Peyer's patch (tissue), 4 donors: ENCODE results near the gene MESP2. TPM values are rescaled to one million over a fixed set of nuclear protein-coding genes. Genes with fewer than 3 reads are reported as not detected.
A peak's percentile ranks its signal among the peaks of the same experiment; 100 is the strongest.

Experiments
- DNase-seq, 3 donors: peaks; one replicate each; pipeline ENCODE4 v3.0.0-alpha.2; 2017 to 2019
- H3K27ac ChIP-seq, 4 donors: fragments of 200-600 bp; sonication (generic); one replicate each; pipeline ENCODE4 v1.5.1; 2016 to 2019
- H3K27me3 ChIP-seq, 2 donors: fragments of 200-600 bp; sonication (generic); one replicate each; pipeline ENCODE4 v1.5.1; 2019
- H3K36me3 ChIP-seq, 3 donors: fragments of 200-600 bp; sonication (generic); one replicate each; pipeline ENCODE4 v1.5.1; 2016 to 2019
- H3K4me1 ChIP-seq, 4 donors: fragments of 200-600 bp; sonication (generic); one replicate each; pipeline ENCODE4 v1.5.1; 2016 to 2019
- H3K4me3 ChIP-seq, 4 donors: fragments of 200-600 bp; sonication (generic); 1 replicate in 3 of 4; 2 replicates in 1 of 4; pipeline ENCODE4 v1.5.1; 2016 to 2019; ENCODE audit warnings: mild to moderate bottlenecking in 1 of 4
- H3K9me3 ChIP-seq, 4 donors: fragments of 200-600 bp; sonication (generic); one replicate each; pipeline ENCODE4 v1.5.1; 2016 to 2019; ENCODE audit warnings: mild to moderate bottlenecking in 1 of 4
- CTCF ChIP-seq, 6 experiments: fragments of 450-650 bp in 4 of 6; fragments of 200-600 bp in 2 of 6; sonication (generic) in 1 of 6; IDR thresholded peaks; one replicate each; pipeline ENCODE4 v1.5.1; 2017 to 2019; ENCODE audit warnings: antibody characterized with exemption in 6 of 6, mild to moderate bottlenecking in 3 of 6, moderate library complexity in 1 of 6
- POLR2A ChIP-seq, 2 donors: fragments of 450-650 bp; IDR thresholded peaks; one replicate each; pipeline ENCODE4 v1.5.1; 2017; ENCODE audit warnings: antibody characterized with exemption in 2 of 2, mild to moderate bottlenecking in 2 of 2, moderate library complexity in 2 of 2
- total RNA-seq, 4 donors: library from RNA; depleted of rRNA; stranded (reverse); fragments of >200 nt; gene quantifications; one replicate each; pipeline ENCODE4 v1.1.0, GENCODE V29; 2016

The MESP2 gene
- total RNA-seq, 4 donors from 2014 or later, result not detected

GRCh38 chr15:89802231-89802928 lies 26.2 kb downstream of the MESP2 start:
- Histone ChIP-seq H3K9me3 (no peaks in the 10 kb centered on the region), H3K36me3 (peaks cover 0 to 70% (median 0%) of the 10 kb centered on the region in 3 donors), H3K4me3 (peak overlapping the region in 3 of 4 donors; percentile 30 to 73 (median 58)), H3K27ac (peak overlapping the region in 3 of 4 donors; percentile 43 to 92 (median 89)), H3K4me1 (no peaks in the 10 kb centered on the region), H3K27me3 (no peaks in the 10 kb centered on the region)
- TF ChIP-seq CTCF (IDR thresholded peaks at IDR 0.05) (no peak), POLR2A (IDR thresholded peaks at IDR 0.05) (peak in 1 of 2 donors; percentile 24)
- peak in 1 of 3 donors; percentile 74 for DNase-seq

GRCh38 chr15:89802986-89803824 lies 27.1 kb downstream of the MESP2 start:
- H3K9me3 ChIP-seq, result no peaks in the 10 kb centered on the region
- H3K27ac ChIP-seq, result peak overlapping the region in 3 of 4 donors; percentile 43 to 92 (median 89)
- peak overlapping the region in 3 of 4 donors; percentile 30 to 73 (median 58) for H3K4me3 ChIP-seq
- H3K27me3 ChIP-seq, result no peaks in the 10 kb centered on the region
- TF ChIP-seq POLR2A (IDR thresholded peaks at IDR 0.05) (no peak), CTCF (IDR thresholded peaks at IDR 0.05) (no peak)
- H3K4me1 ChIP-seq, result no peaks in the 10 kb centered on the region
- H3K36me3 ChIP-seq, result peaks cover 0 to 62% (median 0%) of the 10 kb centered on the region in 3 donors
- DNase-seq, result peak in 1 of 3 donors; percentile 60

GRCh38 chr15:89803941-89804800 lies 28.0 kb downstream of the MESP2 start:
- Histone ChIP-seq H3K9me3 (no peaks in the 10 kb centered on the region), H3K27me3 (no peaks in the 10 kb centered on the region), H3K36me3 (peaks cover 0 to 53% (median 0%) of the 10 kb centered on the region in 3 donors), H3K27ac (peak overlapping the region in 3 of 4 donors; percentile 67 to 92 (median 89)), H3K4me3 (peak overlapping the region in 3 of 4 donors; percentile 30 to 73 (median 58)), H3K4me1 (peaks cover 0 to 5% (median 0%) of the 10 kb centered on the region in 4 donors)
- TF ChIP-seq CTCF (IDR thresholded peaks at IDR 0.05) (no peak), POLR2A (IDR thresholded peaks at IDR 0.05) (peak in 1 of 2 donors; percentile 36)
- DNase-seq, result peak in 2 of 3 donors; percentile 63 to 79

- Histone ChIP-seq H3K27me3 (no peaks in the 10 kb centered on the region), H3K4me3 (peak overlapping the region in 3 of 4 donors; percentile 30 to 73 (median 58)), H3K9me3 (no peaks in the 10 kb centered on the region), H3K36me3 (peaks cover 0 to 48% (median 0%) of the 10 kb centered on the region in 3 donors), H3K4me1 (peaks cover 0 to 10% (median 0%) of the 10 kb centered on the region in 4 donors), H3K27ac (peak overlapping the region in 3 of 4 donors; percentile 67 to 92 (median 89))
- no peak for TF ChIP-seq POLR2A (IDR thresholded peaks at IDR 0.05)
- TF ChIP-seq CTCF (IDR thresholded peaks at IDR 0.05), result no peak
- DNase-seq, result peak in 1 of 3 donors; percentile 64
Measured at GRCh38 chr15:89805241-89806209, 29.4 kb downstream of the MESP2 start.
